Upper lobe of left lung (tissue), 4 donors: Measurements from ENCODE around the gene PTPRD.

ENCODE experiments used
- EP300 ChIP-seq, 4 donors: sonication (generic); formaldehyde crosslinking; IDR thresholded peaks; one replicate each; pipeline ENCODE4 v1.5.1; 2017; ENCODE audit warnings: antibody characterized with exemption in 4 of 4, control low read depth in 2 of 4
- TF ChIP-seq, protein P1 (sequence below), 6 experiments: fragments of 450-650 bp in 4 of 6; fragments of 200-600 bp in 2 of 6; sonication (generic) in 2 of 6; IDR thresholded peaks; one replicate each; pipeline ENCODE4 v1.5.1; 2016 to 2019; ENCODE audit warnings: antibody characterized with exemption in 6 of 6

DNA sequence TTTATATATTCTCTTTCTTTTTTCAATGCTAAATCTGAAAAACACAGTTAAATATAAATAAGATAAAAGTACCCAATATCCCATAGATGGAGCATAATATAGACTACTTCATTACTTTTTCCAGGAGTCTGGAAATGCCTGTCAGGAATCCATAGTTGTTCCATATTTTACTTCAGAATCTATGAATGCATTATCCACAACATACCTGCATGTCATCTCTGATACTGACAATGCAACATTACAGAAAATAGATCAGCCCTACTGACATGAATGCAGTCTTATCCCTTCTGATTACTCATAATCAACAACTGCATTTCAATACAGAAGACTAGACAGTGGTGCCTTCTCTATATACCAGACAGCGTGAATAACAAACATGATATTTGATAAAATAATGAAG, 517.6 kb downstream of the PTPRD start:
- no peak for TF ChIP-seq EP300 (IDR thresholded peaks at IDR 0.05)
- TF ChIP-seq, protein P1, sequence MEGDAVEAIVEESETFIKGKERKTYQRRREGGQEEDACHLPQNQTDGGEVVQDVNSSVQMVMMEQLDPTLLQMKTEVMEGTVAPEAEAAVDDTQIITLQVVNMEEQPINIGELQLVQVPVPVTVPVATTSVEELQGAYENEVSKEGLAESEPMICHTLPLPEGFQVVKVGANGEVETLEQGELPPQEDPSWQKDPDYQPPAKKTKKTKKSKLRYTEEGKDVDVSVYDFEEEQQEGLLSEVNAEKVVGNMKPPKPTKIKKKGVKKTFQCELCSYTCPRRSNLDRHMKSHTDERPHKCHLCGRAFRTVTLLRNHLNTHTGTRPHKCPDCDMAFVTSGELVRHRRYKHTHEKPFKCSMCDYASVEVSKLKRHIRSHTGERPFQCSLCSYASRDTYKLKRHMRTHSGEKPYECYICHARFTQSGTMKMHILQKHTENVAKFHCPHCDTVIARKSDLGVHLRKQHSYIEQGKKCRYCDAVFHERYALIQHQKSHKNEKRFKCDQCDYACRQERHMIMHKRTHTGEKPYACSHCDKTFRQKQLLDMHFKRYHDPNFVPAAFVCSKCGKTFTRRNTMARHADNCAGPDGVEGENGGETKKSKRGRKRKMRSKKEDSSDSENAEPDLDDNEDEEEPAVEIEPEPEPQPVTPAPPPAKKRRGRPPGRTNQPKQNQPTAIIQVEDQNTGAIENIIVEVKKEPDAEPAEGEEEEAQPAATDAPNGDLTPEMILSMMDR (IDR thresholded peaks at IDR 0.05) = no peak
